ENCODE measurements around the gene GNGT2.
A peak's percentile ranks its signal among the peaks of the same experiment; 100 is the strongest.

DNA sequence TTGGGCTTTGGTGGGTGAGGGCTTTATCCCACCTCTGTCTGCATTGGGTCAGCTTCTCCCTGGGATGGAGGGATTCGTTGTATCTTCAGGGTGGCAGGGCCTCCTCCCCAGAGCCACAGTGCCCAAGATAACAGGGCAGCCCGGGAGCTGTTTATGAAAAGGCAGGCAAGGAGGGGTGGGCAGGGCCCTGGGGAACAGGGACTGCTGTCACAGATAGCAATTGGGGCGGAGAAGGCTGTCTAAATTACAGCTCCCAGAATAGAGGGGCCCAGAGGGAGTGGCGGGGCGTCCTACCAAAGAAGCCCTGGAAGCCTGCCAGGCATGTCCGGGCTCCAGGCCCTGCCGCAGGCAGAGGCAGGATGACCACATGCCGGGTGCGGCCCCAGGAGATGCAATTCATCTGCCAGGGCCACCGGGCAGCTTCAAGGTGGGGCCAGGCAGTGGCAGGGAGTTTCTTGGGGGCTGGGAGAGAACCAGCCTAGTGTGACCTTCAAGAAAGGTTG, 39.0 kb upstream of the GNGT2 start:
- no peak for TF ChIP-seq TAF1 (IDR thresholded peaks at IDR 0.05; ENCODE audit: low read depth)
- TF ChIP-seq, protein P1, sequence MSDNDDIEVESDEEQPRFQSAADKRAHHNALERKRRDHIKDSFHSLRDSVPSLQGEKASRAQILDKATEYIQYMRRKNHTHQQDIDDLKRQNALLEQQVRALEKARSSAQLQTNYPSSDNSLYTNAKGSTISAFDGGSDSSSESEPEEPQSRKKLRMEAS (IDR thresholded peaks at IDR 0.05) = peak; percentile 60; the same call in 1 of the 2 replicates
- TF ChIP-seq ZBTB7A (IDR thresholded peaks at IDR 0.05; ENCODE audit: low read depth) = peak; percentile 80; the same call in 1 of the 2 replicates
- peak; percentile 66; the same call in 1 of the 2 replicates for TF ChIP-seq FOXM1 (IDR thresholded peaks at IDR 0.05; ENCODE audit: borderline replicate concordance, low read depth)
- no peak for TF ChIP-seq CEBPB (IDR thresholded peaks at IDR 0.05)
- TF ChIP-seq, protein P2, sequence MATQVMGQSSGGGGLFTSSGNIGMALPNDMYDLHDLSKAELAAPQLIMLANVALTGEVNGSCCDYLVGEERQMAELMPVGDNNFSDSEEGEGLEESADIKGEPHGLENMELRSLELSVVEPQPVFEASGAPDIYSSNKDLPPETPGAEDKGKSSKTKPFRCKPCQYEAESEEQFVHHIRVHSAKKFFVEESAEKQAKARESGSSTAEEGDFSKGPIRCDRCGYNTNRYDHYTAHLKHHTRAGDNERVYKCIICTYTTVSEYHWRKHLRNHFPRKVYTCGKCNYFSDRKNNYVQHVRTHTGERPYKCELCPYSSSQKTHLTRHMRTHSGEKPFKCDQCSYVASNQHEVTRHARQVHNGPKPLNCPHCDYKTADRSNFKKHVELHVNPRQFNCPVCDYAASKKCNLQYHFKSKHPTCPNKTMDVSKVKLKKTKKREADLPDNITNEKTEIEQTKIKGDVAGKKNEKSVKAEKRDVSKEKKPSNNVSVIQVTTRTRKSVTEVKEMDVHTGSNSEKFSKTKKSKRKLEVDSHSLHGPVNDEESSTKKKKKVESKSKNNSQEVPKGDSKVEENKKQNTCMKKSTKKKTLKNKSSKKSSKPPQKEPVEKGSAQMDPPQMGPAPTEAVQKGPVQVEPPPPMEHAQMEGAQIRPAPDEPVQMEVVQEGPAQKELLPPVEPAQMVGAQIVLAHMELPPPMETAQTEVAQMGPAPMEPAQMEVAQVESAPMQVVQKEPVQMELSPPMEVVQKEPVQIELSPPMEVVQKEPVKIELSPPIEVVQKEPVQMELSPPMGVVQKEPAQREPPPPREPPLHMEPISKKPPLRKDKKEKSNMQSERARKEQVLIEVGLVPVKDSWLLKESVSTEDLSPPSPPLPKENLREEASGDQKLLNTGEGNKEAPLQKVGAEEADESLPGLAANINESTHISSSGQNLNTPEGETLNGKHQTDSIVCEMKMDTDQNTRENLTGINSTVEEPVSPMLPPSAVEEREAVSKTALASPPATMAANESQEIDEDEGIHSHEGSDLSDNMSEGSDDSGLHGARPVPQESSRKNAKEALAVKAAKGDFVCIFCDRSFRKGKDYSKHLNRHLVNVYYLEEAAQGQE (IDR thresholded peaks at IDR 0.05; ENCODE audit: low read depth) = no peak
